ENCODE measurements around the gene LBR. TPM values are rescaled to one million over a fixed set of nuclear protein-coding genes. Genes with fewer than 3 reads are reported as not detected.

Gene LBR
- total RNA-seq, 1 donor, result 25.3 TPM

GRCh38 chr1:225462429-225462713, 34.5 kb upstream of the LBR start:
- no peak for TF ChIP-seq CTCF (IDR thresholded peaks at IDR 0.05; ENCODE audit: extremely low read depth, low read depth, low read length)

GRCh38 chr1:225461533-225462428, 33.9 kb upstream of the LBR start:
- Histone ChIP-seq H3K27me3 (ENCODE audit: insufficient read depth, low read length) (no peaks in the 10 kb centered on the region), H3K79me2 (ENCODE audit: insufficient read depth, low read length) (no peaks in the 10 kb centered on the region), H3K9me3 (ENCODE audit: low read depth, low read length) (no peaks in the 10 kb centered on the region), H3K4me2 (ENCODE audit: insufficient read depth, low read length) (no peak overlapping the region), H3K4me3 (ENCODE audit: insufficient read depth, low read length) (no peak overlapping the region), H3K4me1 (ENCODE audit: insufficient read depth, low read length) (peaks cover 25% of the 10 kb centered on the region), H2AFZ (ENCODE audit: low read length) (no peak overlapping the region), H3K36me3 (ENCODE audit: insufficient read depth, low read length) (no peaks in the 10 kb centered on the region), H4K20me1 (ENCODE audit: insufficient read depth, low read length) (no peaks in the 10 kb centered on the region), H3K27ac (ENCODE audit: low read depth, low read length) (no peak overlapping the region)
- DNase-seq (ENCODE audit: insufficient read length, low spot score, missing footprints), result peak; percentile 72
- no peak for TF ChIP-seq CTCF (IDR thresholded peaks at IDR 0.05; ENCODE audit: extremely low read depth, low read depth, low read length)

More at GRCh38 chr1:225462429-225462713, 34.5 kb upstream of the LBR start:
- Histone ChIP-seq H3K36me3 (ENCODE audit: insufficient read depth, low read length) (no peaks in the 10 kb centered on the region), H3K27me3 (ENCODE audit: insufficient read depth, low read length) (no peaks in the 10 kb centered on the region), H3K79me2 (ENCODE audit: insufficient read depth, low read length) (no peaks in the 10 kb centered on the region), H3K4me3 (ENCODE audit: insufficient read depth, low read length) (no peak overlapping the region), H3K27ac (ENCODE audit: low read depth, low read length) (no peak overlapping the region), H4K20me1 (ENCODE audit: insufficient read depth, low read length) (no peaks in the 10 kb centered on the region), H3K9me3 (ENCODE audit: low read depth, low read length) (no peaks in the 10 kb centered on the region), H3K4me2 (ENCODE audit: insufficient read depth, low read length) (no peak overlapping the region), H2AFZ (ENCODE audit: low read length) (no peak overlapping the region), H3K4me1 (ENCODE audit: insufficient read depth, low read length) (peaks cover 29% of the 10 kb centered on the region)
- DNase-seq (ENCODE audit: insufficient read length, low spot score, missing footprints), result peak; percentile 73

DNA sequence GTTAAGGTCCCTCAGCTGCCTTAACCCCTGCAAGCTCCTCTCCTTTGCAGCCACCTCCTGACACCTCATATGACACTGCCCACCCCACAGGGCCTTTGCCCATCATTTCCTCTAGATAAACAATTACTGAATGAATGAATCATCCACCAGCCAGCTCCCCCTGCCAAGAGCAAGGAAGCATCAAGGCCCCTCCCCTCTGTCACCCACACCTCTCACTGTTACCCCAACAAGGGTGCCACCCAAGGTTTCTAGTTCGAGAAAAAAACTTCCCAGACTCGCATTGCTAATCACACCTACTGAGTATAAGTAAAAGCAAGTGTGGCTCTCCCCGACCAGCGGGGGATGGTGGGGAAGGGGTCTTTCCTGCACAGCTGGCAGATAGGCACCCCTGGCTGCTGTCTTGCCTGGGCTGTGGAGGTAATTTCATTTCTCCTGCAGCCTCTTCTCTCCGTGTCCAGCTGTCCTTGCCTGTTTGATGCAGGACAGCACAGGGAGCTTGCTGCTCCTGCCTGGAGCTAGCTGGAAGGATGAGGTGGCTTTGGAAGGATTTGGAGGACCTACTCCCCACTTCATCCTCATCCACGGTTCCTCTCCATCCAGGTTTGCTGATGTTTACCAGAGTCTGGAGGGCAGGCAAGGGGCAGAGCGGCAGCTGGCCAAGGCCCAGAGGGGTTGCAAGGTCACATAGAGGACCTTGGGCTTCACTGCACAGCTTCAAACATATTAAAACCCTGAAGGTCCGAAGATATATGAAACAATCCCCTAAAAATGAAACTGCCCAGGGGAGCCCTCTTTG, 33.1 kb upstream of the LBR start:
- no peak overlapping the region for H2AFZ ChIP-seq (ENCODE audit: low read length)
- H3K36me3 ChIP-seq (ENCODE audit: insufficient read depth, low read length), result no peaks in the 10 kb centered on the region
- DNase-seq (ENCODE audit: insufficient read length, low spot score, missing footprints), result peak; percentile 91
- H3K4me2 ChIP-seq (ENCODE audit: insufficient read depth, low read length), result no peak overlapping the region
- H3K4me3 ChIP-seq (ENCODE audit: insufficient read depth, low read length), result no peak overlapping the region
- H3K27me3 ChIP-seq (ENCODE audit: insufficient read depth, low read length), result no peaks in the 10 kb centered on the region
- H3K9me3 ChIP-seq (ENCODE audit: low read depth, low read length), result no peaks in the 10 kb centered on the region
- H3K4me1 ChIP-seq (ENCODE audit: insufficient read depth, low read length), result peaks cover 25% of the 10 kb centered on the region
- TF ChIP-seq CTCF (IDR thresholded peaks at IDR 0.05; ENCODE audit: extremely low read depth, low read depth, low read length), result no peak
- no peaks in the 10 kb centered on the region for H3K79me2 ChIP-seq (ENCODE audit: insufficient read depth, low read length)
- no peaks in the 10 kb centered on the region for H4K20me1 ChIP-seq (ENCODE audit: insufficient read depth, low read length)
- H3K27ac ChIP-seq (ENCODE audit: low read depth, low read length), result no peak overlapping the region

Data from osteoblast (primary cell).